ENCODE data around the gene ULK2.

Gene ULK2

GRCh38 chr17:19755392-19755791 lies 112.3 kb downstream of the ULK2 start:
- TF ChIP-seq CTCF (IDR thresholded peaks at IDR 0.05; ENCODE audit: low read depth, low read length) (no peak), POLR2A (IDR thresholded peaks at IDR 0.05; ENCODE audit: extremely low read depth, insufficient read length) (no peak), MYC (IDR thresholded peaks at IDR 0.05; ENCODE audit: low read depth, low read length) (no peak)
- TF ChIP-seq, protein P1, sequence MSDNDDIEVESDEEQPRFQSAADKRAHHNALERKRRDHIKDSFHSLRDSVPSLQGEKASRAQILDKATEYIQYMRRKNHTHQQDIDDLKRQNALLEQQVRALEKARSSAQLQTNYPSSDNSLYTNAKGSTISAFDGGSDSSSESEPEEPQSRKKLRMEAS (IDR thresholded peaks at IDR 0.05; ENCODE audit: low read depth, low read length): no peak
- H3K4me3 ChIP-seq (ENCODE audit: low read depth, low read length): no peak overlapping the region
- DNase-seq (ENCODE audit: low read depth): no peak

- no peak overlapping the region for H3K4me3 ChIP-seq (ENCODE audit: low read depth, low read length)
- DNase-seq (ENCODE audit: low read depth): no peak
These were observed 113.9 kb downstream of the ULK2 start for GRCh38 chr17:19753661-19754463.

GRCh38 chr17:19753051-19753509 lies 114.7 kb downstream of the ULK2 start:
- H3K4me3 ChIP-seq (ENCODE audit: low read depth, low read length): no peak overlapping the region
- peak; percentile 67 for DNase-seq (ENCODE audit: low read depth)
- TF ChIP-seq, protein P1 (IDR thresholded peaks at IDR 0.05; ENCODE audit: low read depth, low read length): no peak
- no peak for TF ChIP-seq POLR2A (IDR thresholded peaks at IDR 0.05; ENCODE audit: extremely low read depth, insufficient read length)
- TF ChIP-seq MYC (IDR thresholded peaks at IDR 0.05; ENCODE audit: low read depth, low read length): no peak
- TF ChIP-seq CTCF (IDR thresholded peaks at IDR 0.05; ENCODE audit: low read depth, low read length): no peak

More at GRCh38 chr17:19753661-19754463, 113.9 kb downstream of the ULK2 start:
- TF ChIP-seq, protein P1 (IDR thresholded peaks at IDR 0.05; ENCODE audit: low read depth, low read length): no peak
- TF ChIP-seq CTCF (IDR thresholded peaks at IDR 0.05; ENCODE audit: low read depth, low read length): peak; percentile 60

DNA sequence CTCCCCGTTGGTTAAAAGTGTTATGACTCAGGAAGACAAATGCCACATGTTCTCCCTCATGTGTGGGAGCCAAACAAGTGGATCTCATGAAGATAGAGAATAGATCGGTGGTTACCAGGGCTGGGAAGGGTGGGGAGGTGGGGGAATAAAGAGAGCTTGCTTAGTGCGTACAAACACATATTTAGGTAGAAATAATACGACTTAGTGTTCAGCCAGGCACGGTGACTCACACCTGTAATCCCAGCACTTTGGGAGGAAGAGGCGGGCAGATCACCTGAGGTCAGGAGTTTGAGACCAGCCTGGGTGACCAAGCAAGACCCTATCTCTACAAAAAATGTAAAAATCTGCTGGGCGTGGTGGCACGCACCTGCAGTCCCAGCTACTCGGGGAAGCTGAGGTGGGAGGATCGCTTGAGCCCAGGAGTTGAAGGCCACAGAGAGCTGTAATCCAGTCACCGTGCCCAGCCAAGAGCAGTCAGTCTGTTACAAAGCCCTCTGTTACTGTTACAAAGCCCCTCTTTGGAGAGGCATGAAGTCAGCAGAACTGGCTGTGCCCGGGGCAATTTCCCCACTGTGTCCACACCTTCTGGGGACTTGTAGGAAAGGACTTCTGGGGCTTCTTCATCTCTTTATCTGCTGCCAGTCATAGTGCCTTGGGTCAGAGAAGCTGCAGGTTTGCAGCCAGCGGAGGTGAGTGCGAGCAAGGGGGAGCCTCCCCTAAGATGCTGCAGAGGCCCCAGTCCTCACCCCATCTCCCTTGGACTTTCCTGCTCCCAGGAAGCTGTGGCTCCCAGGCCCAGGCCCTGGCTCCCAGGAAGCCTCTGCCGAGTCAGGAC lies 115.3 kb downstream of the ULK2 start:
- no peak for TF ChIP-seq POLR2A (IDR thresholded peaks at IDR 0.05; ENCODE audit: extremely low read depth, insufficient read length)
- DNase-seq (ENCODE audit: low read depth): no peak
- H3K4me3 ChIP-seq (ENCODE audit: low read depth, low read length): no peak overlapping the region

DNA sequence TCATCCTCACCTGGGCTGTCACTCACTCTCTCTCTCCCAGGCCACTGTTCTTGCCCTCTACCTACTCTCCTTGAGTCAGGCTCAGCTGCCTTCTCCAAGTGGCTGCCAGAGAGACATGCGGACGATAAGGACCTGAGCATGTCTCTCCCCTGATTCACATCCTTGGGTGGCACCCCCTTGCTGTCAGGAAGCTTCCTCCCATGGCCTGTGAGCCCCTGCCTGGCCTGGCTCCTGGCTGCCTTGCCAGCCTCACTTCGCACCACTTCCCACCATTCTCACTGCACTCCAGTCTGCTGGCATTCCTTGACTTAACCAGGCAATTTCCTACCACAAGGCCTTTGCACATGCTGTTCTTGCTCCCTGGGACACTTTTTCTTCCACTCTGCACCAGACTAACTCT lies 116.9 kb downstream of the ULK2 start:
- no peak overlapping the region for H3K4me3 ChIP-seq (ENCODE audit: low read depth, low read length)
- DNase-seq (ENCODE audit: low read depth): no peak
- TF ChIP-seq CTCF (IDR thresholded peaks at IDR 0.05; ENCODE audit: low read depth, low read length) (no peak), POLR2A (IDR thresholded peaks at IDR 0.05; ENCODE audit: extremely low read depth, insufficient read length) (no peak), MYC (IDR thresholded peaks at IDR 0.05; ENCODE audit: low read depth, low read length) (no peak)
- TF ChIP-seq, protein P1 (IDR thresholded peaks at IDR 0.05; ENCODE audit: low read depth, low read length): no peak

DNA sequence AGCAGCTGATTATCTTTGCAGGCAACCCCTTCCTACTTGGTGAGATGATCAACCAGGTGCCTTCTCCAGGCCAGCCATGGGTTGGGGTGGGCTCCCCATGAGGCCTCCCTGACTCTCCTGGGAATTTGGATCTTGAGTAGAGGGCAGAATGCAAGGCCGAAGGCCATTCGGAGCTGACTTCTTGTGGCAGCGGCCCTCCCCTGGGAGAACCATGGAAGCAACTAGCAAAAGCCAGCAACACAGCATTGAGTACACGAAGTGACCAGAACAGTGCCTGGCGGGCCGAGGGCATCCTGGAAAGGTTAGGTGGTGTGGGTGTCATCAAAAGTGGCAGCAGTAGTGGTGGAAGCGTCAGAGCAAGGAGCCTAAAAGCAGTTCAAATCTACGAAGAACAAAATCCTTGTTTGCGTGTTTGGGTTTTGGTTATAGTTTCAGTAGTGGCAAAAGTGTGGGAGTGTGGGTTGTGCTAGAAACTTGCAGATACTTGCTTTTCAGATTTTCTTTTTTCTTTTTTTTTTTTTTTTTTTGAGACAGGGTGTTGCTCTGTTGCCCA lies 117.6 kb downstream of the ULK2 start:
- no peak for DNase-seq (ENCODE audit: low read depth)
- H3K4me3 ChIP-seq (ENCODE audit: low read depth, low read length): no peak overlapping the region
- no peak for TF ChIP-seq POLR2A (IDR thresholded peaks at IDR 0.05; ENCODE audit: extremely low read depth, insufficient read length)
- TF ChIP-seq, protein P1 (IDR thresholded peaks at IDR 0.05; ENCODE audit: low read depth, low read length): no peak
- TF ChIP-seq MYC (IDR thresholded peaks at IDR 0.05; ENCODE audit: low read depth, low read length): no peak
- no peak for TF ChIP-seq CTCF (IDR thresholded peaks at IDR 0.05; ENCODE audit: low read depth, low read length)

All from NB4 (cell line).